ENCODE data around the gene PLA2G2D. TPM values are rescaled to one million over a fixed set of nuclear protein-coding genes. Genes with fewer than 3 reads are reported as not detected.

Gene PLA2G2D
- polyA plus RNA-seq, 1 donor from 2014 or later = 10.1 TPM

GRCh38 chr1:20149601-20150325, 30.4 kb upstream of the PLA2G2D start:
- H3K4me3 Mint-ChIP-seq = peak overlapping the region in 1 of 4 donors; percentile 5
- peaks cover 5 to 6% (median 5%) of the 10 kb centered on the region in 3 donors for H3K4me1 Mint-ChIP-seq
- no peaks in the 10 kb centered on the region for H3K27me3 Mint-ChIP-seq
- no peaks in the 10 kb centered on the region for H3K9me3 Mint-ChIP-seq
- no peak overlapping the region for H3K27ac Mint-ChIP-seq
- peaks cover 4% of the 10 kb centered on the region for H3K36me3 Mint-ChIP-seq

GRCh38 chr1:20148571-20149500, 29.5 kb upstream of the PLA2G2D start:
- peaks cover 2 to 5% (median 2%) of the 10 kb centered on the region in 3 donors for H3K4me1 Mint-ChIP-seq
- peak overlapping the region in 1 of 3 donors; percentile 59 for H3K27ac Mint-ChIP-seq
- H3K36me3 Mint-ChIP-seq = peaks cover 2% of the 10 kb centered on the region
- peaks cover 2% of the 10 kb centered on the region for H3K27me3 Mint-ChIP-seq
- no peaks in the 10 kb centered on the region for H3K9me3 Mint-ChIP-seq
- no peak overlapping the region for H3K4me3 Mint-ChIP-seq

- H3K4me3 Mint-ChIP-seq = no peak overlapping the region
- peaks cover 2% of the 10 kb centered on the region for H3K27me3 Mint-ChIP-seq
- H3K36me3 Mint-ChIP-seq = peaks cover 2% of the 10 kb centered on the region
- H3K9me3 Mint-ChIP-seq = no peaks in the 10 kb centered on the region
- H3K27ac Mint-ChIP-seq = no peak overlapping the region
- peaks cover 2 to 5% (median 2%) of the 10 kb centered on the region in 3 donors for H3K4me1 Mint-ChIP-seq
Measured at GRCh38 chr1:20147846-20148570, 28.7 kb upstream of the PLA2G2D start.

GRCh38 chr1:20143734-20144565, 24.6 kb upstream of the PLA2G2D start:
- H3K9me3 Mint-ChIP-seq = no peaks in the 10 kb centered on the region
- peaks cover 5% of the 10 kb centered on the region for H3K27me3 Mint-ChIP-seq
- H3K36me3 Mint-ChIP-seq = no peaks in the 10 kb centered on the region
- no peak overlapping the region for H3K27ac Mint-ChIP-seq
- no peak overlapping the region for H3K4me3 Mint-ChIP-seq
- H3K4me1 Mint-ChIP-seq = peaks cover 0 to 3% (median 0%) of the 10 kb centered on the region in 3 donors

GRCh38 chr1:20143318-20143717, 24.0 kb upstream of the PLA2G2D start:
- Mint-ChIP-seq H3K36me3 (no peaks in the 10 kb centered on the region), H3K4me1 (peaks cover 0 to 3% (median 0%) of the 10 kb centered on the region in 3 donors), H3K27me3 (peaks cover 5% of the 10 kb centered on the region), H3K9me3 (no peaks in the 10 kb centered on the region), H3K4me3 (no peak overlapping the region), H3K27ac (no peak overlapping the region)

- no peaks in the 10 kb centered on the region for H3K36me3 Mint-ChIP-seq
- peak overlapping the region in 1 of 3 donors; percentile 72 for H3K27ac Mint-ChIP-seq
- H3K4me3 Mint-ChIP-seq = no peak overlapping the region
- no peaks in the 10 kb centered on the region for H3K9me3 Mint-ChIP-seq
- H3K27me3 Mint-ChIP-seq = peaks cover 5% of the 10 kb centered on the region
- H3K4me1 Mint-ChIP-seq = peaks cover 0 to 3% (median 0%) of the 10 kb centered on the region in 3 donors
Measured at GRCh38 chr1:20142001-20142710, 22.8 kb upstream of the PLA2G2D start.

GRCh38 chr1:20141466-20141865, 22.1 kb upstream of the PLA2G2D start:
- Mint-ChIP-seq H3K4me3 (no peak overlapping the region), H3K9me3 (no peaks in the 10 kb centered on the region), H3K27me3 (peaks cover 5% of the 10 kb centered on the region), H3K36me3 (no peaks in the 10 kb centered on the region), H3K4me1 (peaks cover 0 to 3% (median 0%) of the 10 kb centered on the region in 3 donors), H3K27ac (no peak overlapping the region)

GRCh38 chr1:20141001-20141400, 21.7 kb upstream of the PLA2G2D start:
- Mint-ChIP-seq H3K4me1 (peaks cover 0 to 3% (median 0%) of the 10 kb centered on the region in 3 donors), H3K27ac (no peak overlapping the region), H3K9me3 (no peaks in the 10 kb centered on the region), H3K27me3 (peaks cover 5% of the 10 kb centered on the region), H3K4me3 (no peak overlapping the region), H3K36me3 (no peaks in the 10 kb centered on the region)

- H3K4me1 Mint-ChIP-seq = peaks cover 0 to 3% (median 0%) of the 10 kb centered on the region in 3 donors
- H3K4me3 Mint-ChIP-seq = no peak overlapping the region
- H3K27ac Mint-ChIP-seq = no peak overlapping the region
- H3K9me3 Mint-ChIP-seq = no peaks in the 10 kb centered on the region
- no peaks in the 10 kb centered on the region for H3K36me3 Mint-ChIP-seq
- peaks cover 5% of the 10 kb centered on the region for H3K27me3 Mint-ChIP-seq
Measured at GRCh38 chr1:20139776-20140612, 20.7 kb upstream of the PLA2G2D start.

GRCh38 chr1:20138961-20139550, 19.7 kb upstream of the PLA2G2D start, which contains the start of gene PLA2G2F:
TSS of gene PLA2G2F (plus strand) at chr1:20139323. CDS start at chr1:20139428, 105 bp downstream.
- no peak within 1 kb of the TSS for H3K4me3 Mint-ChIP-seq
- peaks cover 4% of the 10 kb centered on the region for H3K27me3 Mint-ChIP-seq
- H3K36me3 Mint-ChIP-seq = no peaks in the 10 kb centered on the region
- H3K4me1 Mint-ChIP-seq = peaks cover 0 to 3% (median 0%) of the 10 kb centered on the region in 3 donors
- H3K27ac Mint-ChIP-seq = peak within 1 kb of the TSS in 1 of 3 donors; percentile 16
- no peaks in the 10 kb centered on the region for H3K9me3 Mint-ChIP-seq

- H3K36me3 Mint-ChIP-seq = no peaks in the 10 kb centered on the region
- peak overlapping the region in 1 of 3 donors; percentile 16 for H3K27ac Mint-ChIP-seq
- H3K9me3 Mint-ChIP-seq = no peaks in the 10 kb centered on the region
- no peak overlapping the region for H3K4me3 Mint-ChIP-seq
- H3K27me3 Mint-ChIP-seq = peaks cover 3% of the 10 kb centered on the region
- H3K4me1 Mint-ChIP-seq = peaks cover 0 to 3% (median 0%) of the 10 kb centered on the region in 3 donors
Measured at GRCh38 chr1:20138346-20138745, 19.0 kb upstream of the PLA2G2D start.

GRCh38 chr1:20137604-20138003, 18.3 kb upstream of the PLA2G2D start:
- Mint-ChIP-seq H3K36me3 (no peaks in the 10 kb centered on the region), H3K4me1 (peaks cover 0 to 3% (median 0%) of the 10 kb centered on the region in 3 donors), H3K27me3 (peaks cover 3% of the 10 kb centered on the region), H3K9me3 (peaks cover 0 to 1% (median 0%) of the 10 kb centered on the region in 3 donors), H3K27ac (no peak overlapping the region), H3K4me3 (no peak overlapping the region)

Data from IgD-negative memory B cell (primary cell).